Suppressor macrophage treated with lipopolysaccharide for 4 hours (primary cell): Measurements from ENCODE around the gene CBX8.

Experiments
- DNase-seq: peaks from one replicate; pipeline ENCODE4 v3.0.0-alpha.2; 2020

The CBX8 gene

DNA sequence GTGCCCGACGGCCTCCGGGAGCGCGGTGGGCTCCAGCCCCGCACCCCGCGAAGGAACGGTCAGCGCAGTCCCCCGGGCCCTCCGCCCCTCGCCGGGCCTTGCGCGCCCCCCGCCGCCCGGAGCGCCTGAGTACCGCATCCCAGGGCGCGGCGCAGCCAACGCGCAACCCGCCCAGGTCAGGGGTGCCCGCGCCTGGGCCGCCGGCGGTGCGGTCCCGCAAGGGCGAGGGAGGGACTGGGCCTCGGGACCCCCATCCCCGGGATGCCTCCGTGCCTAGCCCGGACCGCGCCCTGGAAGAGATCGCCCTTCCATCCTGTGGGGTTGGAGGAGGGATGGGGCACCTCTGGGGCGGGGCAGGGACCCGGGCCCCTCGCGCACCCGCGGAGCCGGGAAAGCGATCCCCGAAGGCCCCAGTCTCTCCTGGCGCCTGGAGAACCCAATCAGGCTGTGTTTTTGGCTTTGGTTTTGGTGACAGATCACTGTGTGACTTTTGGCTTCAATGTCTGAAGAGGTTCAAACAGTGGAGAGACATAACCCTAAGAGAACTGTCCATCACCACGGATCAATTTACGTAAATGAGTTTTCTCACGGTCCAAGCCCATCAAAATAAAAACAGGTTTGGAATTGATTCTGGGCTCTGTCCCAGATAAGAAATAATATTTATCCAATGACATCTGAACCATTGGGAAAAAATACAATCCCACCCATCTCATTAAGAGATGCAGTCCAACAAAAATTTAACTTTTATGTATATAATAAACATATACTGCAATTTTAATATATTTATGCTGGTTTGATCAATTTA lies 48.4 kb downstream of the CBX8 start:
- DNase-seq = no peak

DNA sequence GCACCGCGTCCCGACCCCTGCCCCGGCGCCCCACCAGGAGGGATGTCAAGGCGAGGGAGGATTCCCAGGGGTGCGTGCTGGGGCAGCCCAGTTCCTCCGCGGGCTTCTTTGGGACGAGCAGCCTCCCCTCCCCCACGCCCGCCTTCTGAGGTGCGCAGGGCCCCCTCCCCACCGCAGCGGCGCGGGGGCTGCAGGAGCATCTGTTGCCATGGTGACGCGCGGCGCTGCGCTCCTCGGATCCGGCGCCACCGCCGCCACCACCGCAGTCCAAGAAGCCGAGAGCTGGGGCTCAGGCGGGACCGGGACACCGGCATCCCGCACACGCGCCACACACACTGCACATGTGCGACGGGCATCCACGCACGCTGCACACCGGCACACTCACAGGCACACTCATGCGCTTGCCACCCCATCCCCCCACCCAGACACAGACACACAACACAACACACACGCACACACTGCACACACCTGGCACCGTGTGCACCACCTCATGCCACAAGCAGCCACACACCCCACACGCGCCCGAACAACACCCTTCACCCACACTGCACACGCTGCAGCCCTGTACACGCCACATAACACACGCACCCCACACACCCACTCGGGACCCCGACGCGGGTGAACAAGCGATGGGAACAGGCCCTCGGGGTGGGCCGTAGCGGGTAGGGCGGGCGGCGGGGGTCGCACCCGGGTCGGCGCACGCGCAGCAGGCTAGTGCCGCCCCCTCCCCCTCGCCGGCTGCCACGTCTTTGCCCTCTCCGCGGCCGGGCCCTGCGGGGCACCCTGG lies 49.2 kb downstream of the CBX8 start:
- DNase-seq = no peak

DNA sequence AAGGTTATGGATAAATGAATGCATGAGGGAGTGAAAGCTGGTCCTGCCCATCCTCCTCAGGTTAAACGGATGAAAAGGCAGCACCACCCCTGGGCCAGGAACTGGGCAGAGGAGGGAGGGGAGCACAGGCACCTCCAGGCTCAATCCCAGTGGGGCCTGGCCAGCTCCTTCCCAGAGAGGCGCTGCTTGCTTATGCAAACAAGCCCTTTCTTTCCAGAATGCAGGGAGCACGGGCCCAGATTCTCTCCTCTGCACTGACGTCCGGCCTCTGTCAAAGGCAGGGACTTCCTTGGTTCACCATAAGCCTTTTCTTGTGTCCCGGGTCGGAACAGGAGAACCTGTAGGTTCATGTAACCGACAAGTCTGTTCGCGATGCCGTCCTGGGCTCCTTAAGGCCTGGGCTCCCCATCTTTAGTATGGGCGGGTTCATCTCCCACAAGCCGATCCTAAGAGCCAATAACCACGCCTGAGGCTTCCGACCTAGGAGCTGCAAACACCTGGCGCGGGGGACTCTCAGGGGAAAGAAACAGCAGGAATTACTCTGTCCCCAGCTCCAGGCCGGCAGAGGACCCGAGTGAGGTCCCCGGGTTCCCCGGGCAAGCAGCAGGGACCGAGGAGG lies 49.9 kb downstream of the CBX8 start:
- no peak for DNase-seq

DNA sequence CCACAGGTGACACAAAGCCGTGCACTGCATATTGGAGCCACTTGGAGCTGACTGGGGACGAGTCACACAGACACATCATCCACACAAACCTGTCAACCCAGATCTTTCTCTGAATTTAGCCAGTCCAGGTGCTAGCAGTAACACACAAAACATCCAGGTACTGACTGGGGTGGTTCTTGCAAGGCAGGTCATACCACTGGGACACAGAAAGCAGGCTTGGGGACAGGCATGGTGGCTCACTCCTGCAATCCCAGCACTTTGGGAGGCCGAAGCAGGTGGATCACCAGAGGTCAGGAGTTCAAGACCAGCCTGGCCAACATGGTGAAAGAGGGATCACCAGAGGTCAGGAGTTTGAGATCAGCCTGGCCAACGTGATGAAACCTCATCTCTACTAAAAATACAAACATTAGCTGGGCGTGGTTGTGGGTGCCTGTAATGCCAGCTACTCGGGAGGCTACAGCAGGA lies 51.2 kb downstream of the CBX8 start:
- DNase-seq = no peak

DNA sequence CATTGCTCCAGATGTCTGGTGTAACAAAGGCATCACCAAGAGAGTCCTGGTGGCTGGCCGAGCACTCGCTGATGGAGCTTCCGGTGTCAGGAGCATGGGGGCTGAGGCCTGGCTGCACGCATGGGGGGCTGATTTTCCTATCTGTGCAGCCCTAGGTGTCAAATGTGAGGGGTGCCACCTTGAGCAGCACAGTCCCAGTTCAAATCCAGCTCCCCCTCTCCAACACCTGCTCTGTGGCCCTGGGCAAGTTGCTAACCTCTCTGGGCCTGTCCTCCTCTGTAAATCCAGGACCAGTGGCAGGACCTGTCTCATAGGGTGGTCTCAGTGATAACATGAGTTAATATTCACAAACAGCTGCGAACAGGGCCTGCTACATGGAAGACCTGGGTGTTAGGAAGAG lies 53.3 kb downstream of the CBX8 start:
- no peak for DNase-seq

DNA sequence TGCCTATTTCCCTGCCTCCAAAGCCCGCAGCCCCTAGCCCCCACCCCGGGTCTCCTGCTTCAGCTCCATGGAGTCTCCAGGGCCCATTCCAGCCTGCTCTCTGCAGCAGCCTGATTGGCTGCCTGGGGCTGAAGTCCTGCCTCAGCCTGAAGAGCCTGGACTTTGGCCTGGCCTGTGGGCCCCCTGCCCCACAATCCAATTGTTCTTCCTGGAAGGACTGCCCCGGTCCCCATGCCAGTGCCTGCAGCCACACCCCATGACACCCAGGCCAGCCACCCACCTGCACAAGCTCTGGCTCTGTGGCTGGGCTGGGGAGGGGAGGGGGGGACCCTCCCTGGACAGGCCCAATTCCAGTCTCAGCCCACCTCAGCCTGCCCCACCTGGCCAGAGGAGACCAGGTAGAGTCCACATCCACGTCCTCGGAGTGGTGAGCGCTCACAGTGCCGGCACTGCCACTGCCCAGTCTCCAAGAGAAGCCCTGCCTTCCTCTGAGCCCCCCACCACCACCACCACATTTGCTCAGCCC lies 53.9 kb downstream of the CBX8 start:
- no peak for DNase-seq

DNA sequence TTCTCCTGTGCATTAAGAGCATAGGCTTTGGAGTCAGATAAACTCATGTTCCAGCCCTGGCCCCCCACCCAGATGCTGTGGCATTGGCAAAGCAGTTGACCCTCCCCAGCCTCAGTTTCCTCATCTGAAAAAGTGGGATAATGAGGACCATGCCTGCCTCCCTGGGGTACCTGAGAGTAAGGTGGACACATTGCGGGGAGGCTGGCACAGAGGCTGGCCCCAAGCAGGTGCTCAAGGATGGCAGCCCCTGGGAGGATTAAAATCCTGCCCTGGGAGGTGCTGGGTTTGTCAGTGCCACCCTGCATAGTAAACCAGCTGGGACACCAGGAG lies 54.3 kb downstream of the CBX8 start:
- no peak for DNase-seq
